AG20443 (cell line): ENCODE measurements around the gene TGFBR3.

Experiments used
- DNase-seq: peaks from one replicate; pipeline ENCODE4 v3.0.0; 2012; ENCODE audit warnings: low spot score, mixed read lengths

The TGFBR3 gene

GRCh38 chr1:91777630-91778300 lies 108.2 kb downstream of the TGFBR3 start:
- no peak for DNase-seq

- DNase-seq: no peak
Observed at GRCh38 chr1:91777196-91777595, 108.8 kb downstream of the TGFBR3 start.

GRCh38 chr1:91776068-91776794 lies 109.7 kb downstream of the TGFBR3 start:
- DNase-seq: no peak

GRCh38 chr1:91775227-91775626 lies 110.7 kb downstream of the TGFBR3 start:
- DNase-seq: no peak

GRCh38 chr1:91774520-91775203 lies 111.3 kb downstream of the TGFBR3 start:
- DNase-seq: peak; percentile 73

GRCh38 chr1:91771717-91772116 lies 114.2 kb downstream of the TGFBR3 start:
- no peak for DNase-seq

GRCh38 chr1:91770667-91771268 lies 115.2 kb downstream of the TGFBR3 start:
- no peak for DNase-seq

GRCh38 chr1:91769742-91770141 lies 116.2 kb downstream of the TGFBR3 start:
- no peak for DNase-seq

- no peak for DNase-seq
Observed at GRCh38 chr1:91768786-91769725, 116.9 kb downstream of the TGFBR3 start.

GRCh38 chr1:91768120-91768519 lies 117.8 kb downstream of the TGFBR3 start:
- no peak for DNase-seq

GRCh38 chr1:91766883-91767282 lies 119.1 kb downstream of the TGFBR3 start:
- DNase-seq: no peak

- DNase-seq: no peak
Observed at GRCh38 chr1:91765880-91766443, 120.0 kb downstream of the TGFBR3 start.

- no peak for DNase-seq
Observed at GRCh38 chr1:91765293-91765692, 120.7 kb downstream of the TGFBR3 start.

GRCh38 chr1:91764471-91765115 lies 121.4 kb downstream of the TGFBR3 start:
- DNase-seq: no peak

GRCh38 chr1:91763252-91763651 lies 122.7 kb downstream of the TGFBR3 start:
- no peak for DNase-seq

- DNase-seq: no peak
Observed at GRCh38 chr1:91761295-91761721, 124.6 kb downstream of the TGFBR3 start.

GRCh38 chr1:91760512-91760911 lies 125.4 kb downstream of the TGFBR3 start:
- no peak for DNase-seq

GRCh38 chr1:91759076-91759475 lies 126.9 kb downstream of the TGFBR3 start:
- DNase-seq: no peak

GRCh38 chr1:91757763-91758460 lies 128.0 kb downstream of the TGFBR3 start:
- peak; percentile 87 for DNase-seq

GRCh38 chr1:91755702-91756287 lies 130.2 kb downstream of the TGFBR3 start:
- no peak for DNase-seq
